GM21723 (cell line): ENCODE measurements around the gene UBL3.

Experiments used
- ATAC-seq: cut with Tn5 transposase; IDR thresholded peaks from one replicate; pipeline ENCODE4 v1.9.1; 2021; ENCODE audit warnings: mild to moderate bottlenecking, moderate library complexity; ENCODE audit not compliant: unreplicated experiment

The UBL3 gene

GRCh38 chr13:29858231-29858630, 7.8 kb upstream of the UBL3 start:
- no peak for ATAC-seq

GRCh38 chr13:29857085-29857484, 6.7 kb upstream of the UBL3 start:
- ATAC-seq, result no peak

GRCh38 chr13:29856426-29856825, 6.0 kb upstream of the UBL3 start:
- no peak for ATAC-seq

GRCh38 chr13:29855784-29856183, 5.4 kb upstream of the UBL3 start:
- no peak for ATAC-seq

- ATAC-seq, result no peak
These were observed 4.6 kb upstream of the UBL3 start for GRCh38 chr13:29855009-29855408.

GRCh38 chr13:29853131-29853530, 2.7 kb upstream of the UBL3 start:
- ATAC-seq, result no peak

GRCh38 chr13:29852472-29853054, 2.1 kb upstream of the UBL3 start:
- no peak for ATAC-seq

- peak; percentile 42 for ATAC-seq
These were observed 645 bp downstream of the UBL3 start for GRCh38 chr13:29849731-29850212.

GRCh38 chr13:29849071-29849631, 1.3 kb downstream of the UBL3 start:
- no peak for ATAC-seq

- no peak for ATAC-seq
These were observed 2.9 kb downstream of the UBL3 start for GRCh38 chr13:29847501-29847983.

GRCh38 chr13:29846475-29847256, 3.8 kb downstream of the UBL3 start:
- ATAC-seq, result no peak

GRCh38 chr13:29845440-29846056, 4.9 kb downstream of the UBL3 start:
- ATAC-seq, result no peak

GRCh38 chr13:29844441-29844840, 6.0 kb downstream of the UBL3 start:
- no peak for ATAC-seq

GRCh38 chr13:29840585-29840984, 9.8 kb downstream of the UBL3 start:
- ATAC-seq, result no peak

- no peak for ATAC-seq
These were observed 14.9 kb downstream of the UBL3 start for GRCh38 chr13:29835280-29836061.

GRCh38 chr13:29832761-29833298, 17.6 kb downstream of the UBL3 start:
- no peak for ATAC-seq

GRCh38 chr13:29830000-29830399, 20.4 kb downstream of the UBL3 start:
- ATAC-seq, result no peak

- ATAC-seq, result no peak
These were observed 31.3 kb downstream of the UBL3 start for GRCh38 chr13:29819143-29819542.

GRCh38 chr13:29817604-29818378, 32.6 kb downstream of the UBL3 start:
- peak; percentile 97 for ATAC-seq

- ATAC-seq, result no peak
These were observed 33.7 kb downstream of the UBL3 start for GRCh38 chr13:29816715-29817114.
